ENCODE measurements around the gene COBL.

Gene COBL

DNA sequence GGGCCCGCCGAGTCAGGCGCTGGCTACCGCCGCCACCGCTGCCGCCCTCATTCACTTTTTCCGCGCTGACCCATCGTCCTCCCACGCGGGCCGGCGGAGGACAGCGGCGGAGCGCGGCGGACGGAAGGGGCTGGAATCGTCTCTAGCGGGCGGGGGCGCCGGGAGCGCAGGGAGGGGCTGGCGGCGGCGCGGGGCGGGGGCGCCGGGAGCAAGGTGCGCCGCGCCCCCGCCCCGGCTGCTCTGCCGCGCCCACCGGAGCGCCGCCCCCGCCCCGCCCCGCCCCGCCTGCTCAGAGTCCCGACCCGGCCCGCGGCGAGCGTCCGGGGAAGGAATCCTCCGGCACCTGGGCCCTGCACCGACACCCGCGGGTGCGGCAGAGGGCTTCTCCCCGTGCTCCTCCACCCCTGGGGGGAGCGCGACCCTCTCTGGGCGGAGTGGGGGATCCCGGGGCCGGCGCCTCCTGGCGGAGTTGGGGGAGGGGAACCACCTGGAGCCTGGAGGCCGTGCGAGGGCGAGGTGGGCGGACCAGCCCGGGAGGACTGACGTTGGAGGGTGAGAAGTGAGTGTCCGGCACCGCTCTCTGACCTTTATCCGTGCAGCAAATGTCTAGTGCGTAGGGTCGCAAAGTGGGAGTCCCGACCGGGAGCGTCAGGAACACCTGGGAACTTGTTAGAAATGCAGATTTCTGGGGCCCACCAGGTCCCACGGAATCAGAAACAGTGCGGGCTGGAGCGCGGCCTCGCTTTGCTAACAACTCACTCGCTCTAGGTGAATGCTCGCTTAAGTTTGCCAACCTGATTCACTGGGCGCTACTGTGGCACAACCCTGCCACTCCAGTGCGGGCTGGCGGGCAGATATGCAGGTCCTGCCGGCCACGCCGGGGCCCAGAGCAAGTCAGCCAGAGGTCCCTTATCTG is at the start of gene COBL:
TSS of gene COBL (minus strand) at position 144 of the 916 bp plus-strand sequence. CDS start 176 bp downstream, outside the sequence.
- DNase-seq (ENCODE audit: low spot score) = no peak

DNA sequence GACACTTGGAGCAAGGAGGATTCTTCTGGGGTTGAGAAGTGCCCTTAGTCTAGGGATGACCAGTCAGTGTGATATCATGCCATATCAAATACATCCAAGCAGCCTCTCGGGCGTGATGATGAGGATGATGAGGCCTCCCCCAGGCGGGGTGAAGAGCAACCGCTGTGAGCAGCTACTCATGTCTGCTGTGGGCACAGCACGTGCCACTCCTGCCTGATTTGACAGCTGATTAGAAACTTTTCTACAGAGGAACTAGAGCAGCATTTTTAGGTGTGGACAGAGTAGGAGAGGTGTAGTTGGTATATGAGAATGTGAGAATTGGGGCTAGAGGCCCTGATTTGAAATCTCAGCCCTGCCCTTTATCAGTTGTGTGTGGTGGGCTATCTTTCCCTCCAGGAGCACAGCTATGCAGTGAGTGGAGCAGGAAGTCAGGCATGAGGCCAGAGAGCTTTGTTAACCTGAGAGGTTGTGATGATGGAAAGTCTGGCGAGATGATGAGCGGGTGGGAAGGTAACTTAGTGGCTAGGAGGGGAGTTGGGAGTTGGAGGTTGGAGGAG is 49.6 kb upstream of the COBL start:
- no peak for DNase-seq (ENCODE audit: low spot score)

- no peak for DNase-seq (ENCODE audit: low spot score)
Measured at GRCh38 chr7:51357821-51358220, 41.2 kb upstream of the COBL start.

- no peak for DNase-seq (ENCODE audit: low spot score)
Measured at GRCh38 chr7:51356849-51357516, 40.4 kb upstream of the COBL start.

DNA sequence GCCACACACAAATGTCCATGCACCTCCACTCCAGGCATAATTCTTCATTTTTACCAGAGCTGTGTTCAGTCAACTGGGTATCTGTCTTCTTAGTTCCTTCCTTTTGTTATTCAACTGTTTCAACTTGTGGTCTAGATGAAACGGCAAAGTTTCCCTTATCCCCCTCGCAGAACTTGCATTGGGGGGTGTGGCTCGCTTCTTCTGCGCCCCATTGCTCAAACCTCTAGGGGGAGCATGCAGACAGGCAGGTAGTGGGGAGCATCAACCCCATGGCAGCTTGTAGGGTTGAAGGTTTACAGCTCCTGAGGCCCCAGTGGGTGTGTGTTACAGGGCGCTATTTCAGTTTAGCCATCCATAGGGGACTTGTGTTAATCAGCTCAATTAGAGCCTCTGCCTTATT is 38.3 kb upstream of the COBL start:
- peak; percentile 49 for DNase-seq (ENCODE audit: low spot score)

DNA sequence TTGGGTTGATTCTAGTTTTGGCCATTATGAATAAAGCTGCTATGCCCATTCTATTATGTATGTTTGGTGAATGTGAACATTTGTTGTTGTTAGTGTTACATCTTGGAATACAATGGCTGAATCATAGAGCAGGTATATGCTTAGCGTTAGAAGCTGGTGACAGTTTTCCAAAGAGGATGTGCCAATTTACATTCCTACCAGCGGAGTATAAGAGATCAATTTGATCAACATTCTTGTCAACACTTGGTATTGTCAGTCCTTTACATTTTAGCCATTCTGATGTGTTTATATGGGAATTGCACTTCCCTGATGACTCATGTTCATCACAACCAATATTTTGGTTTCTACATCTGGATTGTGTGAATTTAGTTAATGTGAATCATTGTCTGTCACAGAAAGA is 37.8 kb upstream of the COBL start:
- no peak for DNase-seq (ENCODE audit: low spot score)

GRCh38 chr7:51352174-51353100 is 35.8 kb upstream of the COBL start:
- DNase-seq (ENCODE audit: low spot score) = no peak

GRCh38 chr7:51351661-51352060 is 35.1 kb upstream of the COBL start:
- DNase-seq (ENCODE audit: low spot score) = no peak

DNA sequence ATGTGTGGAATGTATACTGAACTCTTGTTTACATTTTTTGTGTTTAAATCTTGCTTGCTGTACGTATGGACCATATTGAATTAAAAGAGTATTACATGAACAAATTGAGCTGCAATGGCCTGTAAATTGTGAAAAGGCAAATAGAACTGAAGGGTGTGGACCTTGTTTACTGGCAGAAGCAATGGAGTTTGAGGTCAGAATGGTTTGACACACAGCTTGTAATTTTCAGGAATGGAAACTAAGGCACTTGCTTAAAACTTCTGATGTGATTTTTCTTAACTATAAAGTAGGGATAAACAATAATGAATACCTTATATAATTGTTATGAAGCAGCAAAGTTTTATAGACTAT is 33.9 kb upstream of the COBL start:
- no peak for DNase-seq (ENCODE audit: low spot score)

DNA sequence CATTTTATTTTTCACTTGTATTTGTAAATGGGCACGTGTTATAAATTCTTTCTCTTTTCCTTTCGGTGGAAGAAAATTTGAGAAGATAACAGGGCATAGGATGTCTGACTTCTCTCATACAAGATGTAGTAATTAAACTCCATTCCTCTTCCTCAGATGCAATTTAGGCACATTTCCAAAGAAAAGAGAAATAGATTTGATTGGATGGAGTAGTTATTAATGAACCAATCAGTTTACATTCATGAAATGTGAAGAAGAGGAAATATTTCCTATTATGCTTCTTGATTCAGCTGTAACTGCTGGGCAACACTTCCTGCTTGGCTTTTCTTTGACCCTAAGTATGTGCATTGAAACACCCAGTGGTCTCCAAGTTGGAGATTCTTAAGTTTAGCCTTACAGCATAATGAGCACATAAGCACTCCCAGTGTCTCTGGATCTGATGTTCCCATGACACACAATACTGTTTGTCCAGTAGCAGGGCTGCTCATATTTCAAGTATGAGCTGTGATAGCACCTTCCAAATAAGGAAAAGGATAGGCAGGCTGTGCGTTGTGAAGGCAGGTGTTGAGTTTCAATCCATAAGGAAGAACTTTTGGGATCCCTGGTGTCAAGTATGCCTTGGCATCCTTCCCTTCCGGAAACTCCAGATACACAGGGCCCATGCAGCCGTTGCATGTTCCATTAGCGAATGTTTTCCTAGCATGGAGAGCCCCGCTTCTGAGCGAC is 33.4 kb upstream of the COBL start:
- DNase-seq (ENCODE audit: low spot score) = no peak

DNA sequence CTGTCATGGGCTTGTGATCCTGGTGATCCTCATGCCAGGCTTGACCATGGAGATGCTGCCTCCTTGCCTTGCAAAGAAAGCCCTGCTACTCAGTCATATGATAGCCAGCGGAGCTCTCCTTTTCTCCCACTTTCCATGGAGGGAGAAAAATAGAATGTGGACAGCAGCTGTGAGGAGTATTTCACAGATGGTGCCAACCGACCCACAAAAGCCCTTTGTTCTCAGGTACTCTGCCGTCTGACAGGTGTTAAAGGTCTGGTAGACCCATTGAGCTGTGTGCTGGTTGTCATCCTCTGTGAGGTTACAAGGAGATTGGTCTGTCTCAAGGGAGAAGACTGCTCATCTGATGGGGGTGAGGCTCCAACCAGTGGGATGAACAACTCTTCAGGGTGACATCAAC is 29.5 kb upstream of the COBL start:
- DNase-seq (ENCODE audit: low spot score) = no peak

- DNase-seq (ENCODE audit: low spot score) = no peak
Measured at GRCh38 chr7:51344406-51345138, 28.0 kb upstream of the COBL start.

DNA sequence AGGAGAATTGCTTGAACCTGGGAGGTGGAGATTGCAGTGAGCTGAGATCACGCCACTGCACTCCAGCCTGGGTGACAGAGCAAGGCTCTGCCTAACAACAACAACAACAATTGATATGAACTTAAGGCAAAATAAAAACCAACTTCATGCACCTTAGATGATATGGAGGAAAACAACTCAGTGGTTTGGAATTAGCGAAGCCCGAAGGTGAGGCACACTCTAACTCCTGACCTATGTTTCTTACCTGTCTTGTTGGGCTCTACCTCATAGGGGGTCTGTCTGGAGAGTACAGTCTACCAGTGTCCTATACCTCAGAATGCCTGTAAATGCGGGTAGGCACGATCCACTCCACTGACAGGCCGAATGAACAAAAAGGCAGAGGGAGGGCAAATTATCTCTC is 24.3 kb upstream of the COBL start:
- no peak for DNase-seq (ENCODE audit: low spot score)

DNA sequence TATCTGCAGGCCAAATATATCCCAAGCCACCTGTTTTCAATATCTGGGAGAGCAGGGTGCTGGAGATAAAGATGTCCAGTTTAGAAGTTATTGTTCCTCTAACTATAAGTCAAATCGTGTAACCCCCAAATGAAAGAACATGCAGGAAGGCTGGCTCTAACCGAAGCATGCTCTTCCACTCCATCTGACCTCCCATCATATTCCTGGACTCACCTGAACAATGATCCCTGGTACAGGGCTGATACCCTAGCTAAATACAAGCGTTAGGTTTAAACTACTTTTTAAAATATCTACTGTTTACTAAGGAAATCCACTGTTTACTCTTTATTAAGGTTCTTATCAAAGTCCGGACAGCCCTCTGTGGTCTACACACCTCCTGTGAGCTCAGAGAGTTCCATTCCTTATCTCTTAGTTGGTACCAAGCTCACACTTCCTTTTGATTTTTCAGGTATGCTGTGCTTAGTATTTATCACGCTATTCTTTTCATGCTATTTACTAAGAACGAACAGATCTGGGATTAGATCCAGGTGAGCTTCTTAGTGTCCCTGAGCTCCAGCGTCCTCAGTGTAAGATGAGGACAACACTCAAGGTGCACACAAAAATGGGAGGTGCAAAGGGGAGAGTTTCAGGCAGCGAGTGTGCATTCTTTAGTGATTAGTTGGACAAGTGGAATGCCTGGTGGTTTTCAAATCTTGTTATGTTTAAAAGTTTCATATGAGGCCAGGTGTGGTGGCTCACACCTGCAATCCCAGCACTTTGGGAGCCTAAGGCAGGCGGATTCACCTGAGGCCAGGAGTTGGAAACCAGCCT is 23.6 kb upstream of the COBL start:
- DNase-seq (ENCODE audit: low spot score) = no peak

- DNase-seq (ENCODE audit: low spot score) = no peak
Measured at GRCh38 chr7:51335057-51335456, 18.4 kb upstream of the COBL start.

- no peak for DNase-seq (ENCODE audit: low spot score)
Measured at GRCh38 chr7:51329696-51330263, 13.2 kb upstream of the COBL start.

GRCh38 chr7:51328351-51328801 is 11.8 kb upstream of the COBL start:
- no peak for DNase-seq (ENCODE audit: low spot score)

DNA sequence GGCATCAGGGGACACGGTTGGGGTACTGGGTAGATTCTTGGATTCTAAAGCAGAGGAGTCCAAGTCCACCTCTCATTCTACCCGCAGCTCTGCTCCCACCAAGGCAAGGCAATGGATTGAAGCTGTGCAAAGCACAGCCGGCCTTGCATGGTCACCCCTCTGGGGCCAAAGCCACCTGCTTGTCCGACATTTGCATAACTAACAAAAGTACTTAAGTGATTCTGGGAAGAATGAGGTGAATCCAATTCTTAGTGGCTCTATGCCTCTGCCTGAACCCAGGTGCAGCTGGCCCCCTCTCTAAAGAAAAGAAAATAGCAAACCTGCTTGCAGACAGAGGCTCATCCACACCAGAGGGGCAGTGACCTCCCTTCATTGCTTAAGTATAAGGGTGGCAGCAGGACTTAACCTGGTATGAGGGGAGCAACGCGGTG is 10.7 kb upstream of the COBL start:
- no peak for DNase-seq (ENCODE audit: low spot score)

- no peak for DNase-seq (ENCODE audit: low spot score)
Measured at GRCh38 chr7:51326656-51327286, 10.2 kb upstream of the COBL start.

Data from NAMALWA (cell line).